GM12878 (cell line): Measurements from ENCODE around the gene SERPINH1. TPM values are rescaled to one million over a fixed set of nuclear protein-coding genes. Genes with fewer than 3 reads are reported as not detected.
A peak's percentile ranks its signal among the peaks of the same experiment; 100 is the strongest.

ENCODE experiments used
- ATAC-seq: fragments of 200-7000 bp; cut with Tn5 transposase; 3 replicates; pipeline ENCODE4 v1.9.1; 2020; ENCODE audit warnings: mild to moderate bottlenecking, moderate library complexity
- BruUV-seq: library from RNA; stranded (reverse); fragments of 400-500 nt; replicated peaks from 2 replicates; lab custom pipeline; 2021; lab: Mats Ljungman, UMichigan
- CTCF ChIA-PET: fragments of 300-600 bp; sonication (Branson Sonifier 250); formaldehyde crosslinking; extraction: SDS; loops from one replicate; lab custom pipeline; 2021; ENCODE audit warnings: inconsistent platforms; lab: Yijun Ruan, JAX
- POLR2A ChIA-PET: fragments of 350-600 bp; formaldehyde crosslinking; extraction: SDS; loops from one replicate; lab custom pipeline; 2021; ENCODE audit warnings: inconsistent platforms; lab: Charles Lee
- RAD21 ChIA-PET: fragments of 300-600 bp; sonication (Branson Sonifier 250); formaldehyde crosslinking; loops from one replicate; lab custom pipeline; 2023; ENCODE audit warnings: antibody characterized with exemption; ENCODE audit not compliant: unreplicated experiment; lab: Charles Lee
- SMC1A ChIA-PET: fragments of 300-600 bp; sonication (Branson Sonifier 250); formaldehyde crosslinking; loops from one replicate; lab custom pipeline; 2023; ENCODE audit not compliant: unreplicated experiment, uncharacterized antibody; lab: Charles Lee
- DNase-seq: peaks from one replicate; pipeline ENCODE4 v3.0.0-alpha.2; 2011; ENCODE audit warnings: low read depth, low spot score
- FAIRE-seq: peaks from 3 replicates; lab custom pipeline; 2011; peaks lifted over from hg19 to GRCh38; lab: Jason Lieb, UNC
- H2AFZ ChIP-seq: 2 replicates; pipeline ENCODE4 v1.6.0; 2011; ENCODE audit warnings: low read depth, low read length, control low read depth; ENCODE audit not compliant: control insufficient read depth
- H3K27ac ChIP-seq: 2 replicates; pipeline ENCODE4 v1.5.1; 2011; ENCODE audit warnings: control low read depth; ENCODE audit not compliant: control insufficient read depth, insufficient read depth
- H3K27me3 ChIP-seq, 2 experiments: replicated peaks in 1 of 2; 2 replicates each; pipeline versions ENCODE4 v1.6.0 to v1.6.1; 2011; ENCODE audit warnings: low read length in 1 of 2; ENCODE audit not compliant: control insufficient read depth in 2 of 2, insufficient read depth in 2 of 2
- H3K36me3 ChIP-seq, 2 experiments: 2 replicates each; pipeline ENCODE4 v1.5.1; 2011; ENCODE audit warnings: low read length in 1 of 2; ENCODE audit not compliant: control insufficient read depth in 2 of 2, insufficient read depth in 2 of 2
- H3K4me1 ChIP-seq: 2 replicates; pipeline ENCODE4 v1.6.1; 2011; ENCODE audit warnings: mild to moderate bottlenecking, low read length, moderate library complexity, mixed read lengths; ENCODE audit not compliant: control insufficient read depth, insufficient read depth
- H3K4me2 ChIP-seq: 2 replicates; pipeline ENCODE4 v1.6.0; 2011; ENCODE audit warnings: control low read depth; ENCODE audit not compliant: control insufficient read depth, insufficient read depth
- H3K4me3 ChIP-seq: fragments of 200-600 bp; sonication (generic); 2 replicates; pipeline ENCODE4 v1.5.1; 2016
- H3K79me2 ChIP-seq: 2 replicates; pipeline ENCODE4 v1.6.0; 2011; ENCODE audit warnings: low read length; ENCODE audit not compliant: control insufficient read depth, insufficient read depth
- H3K9ac ChIP-seq: 2 replicates; pipeline ENCODE4 v1.8.0; 2011; ENCODE audit warnings: low read length, control low read depth, mixed read lengths; ENCODE audit not compliant: control insufficient read depth, insufficient read depth
- H3K9me3 ChIP-seq: replicated peaks from 3 replicates; pipeline ENCODE4 v1.5.1; 2011; ENCODE audit warnings: mild to moderate bottlenecking, low read length; ENCODE audit not compliant: control insufficient read depth, insufficient read depth
- H4K20me1 ChIP-seq: 2 replicates; pipeline ENCODE4 v1.6.0; 2011; ENCODE audit not compliant: control insufficient read depth, insufficient read depth
- JUNB ChIP-seq: IDR thresholded peaks from 2 replicates; pipeline ENCODE4 v1.6.1; 2016; ENCODE audit warnings: antibody characterized with exemption, mild to moderate bottlenecking
- NFYA ChIP-seq: IDR thresholded peaks from 2 replicates; pipeline ENCODE4 v1.6.1; 2011; ENCODE audit warnings: low read depth, mild to moderate bottlenecking, low read length, improper control_type of control experiment, borderline replicate concordance
- SP1 ChIP-seq: IDR thresholded peaks from one replicate; pipeline ENCODE4 v1.6.1; 2011; ENCODE audit warnings: low read depth, low read length
- SPI1 ChIP-seq: IDR thresholded peaks from 2 replicates; pipeline ENCODE4 v1.6.1; 2011; ENCODE audit warnings: low read depth, mild to moderate bottlenecking, low read length, moderate library complexity, borderline replicate concordance; ENCODE audit not compliant: insufficient read depth
- TAF1 ChIP-seq: IDR thresholded peaks from 2 replicates; pipeline ENCODE4 v1.6.1; 2011; ENCODE audit warnings: mild to moderate bottlenecking, low read depth, low read length, borderline replicate concordance
- TARDBP ChIP-seq: IDR thresholded peaks from 2 replicates; pipeline ENCODE4 v1.6.1; 2016; ENCODE audit warnings: borderline replicate concordance
- WGBS: methylation state at CpG from one replicate; pipeline ENCODE4 v1.1.6; 2016; ENCODE audit warnings: low lambda C conversion rate; ENCODE audit not compliant: insufficient replicate concordance, insufficient coverage; ENCODE audit errors: missing lambda C conversion rate; 5-methylcytosine and 5-hydroxymethylcytosine counted together
- in situ Hi-C: fragments of 300-500 bp; cut with MboI; formaldehyde crosslinking; loops from 9 replicates; pipeline ENCODE4 v1.14.3; 2018; ENCODE audit warnings: mixed read lengths
- intact Hi-C: fragments of 100-400 bp; cut with micrococcal nuclease; formaldehyde crosslinking; loops from one replicate; pipeline ENCODE4 v1.14.2; 2022; ENCODE audit not compliant: unreplicated experiment
- polyA plus RNA-seq, 11 experiments: library from polyadenylated mRNA; depleted of rRNA in 4 of 11; unstranded in 6 of 11; stranded (reverse) in 5 of 11; fragments of >200 nt; fragmentation: Nextera tagmentation in 4 of 11; fragmentation: Illumina TruSeq in 1 of 11; extraction: Ambion mirVana in 4 of 11; extraction: Trizol in 1 of 11; gene quantifications; 1 replicate in 1 of 11; 2 replicates in 10 of 11; pipeline versions ENCODE4 v1.2.1 to v1.2.3, GENCODE V29; 2011 to 2016; ENCODE audit warnings: inconsistent platforms in 2 of 11, missing spikeins in 2 of 11, low read depth in 1 of 11
- total RNA-seq, 4 experiments: library from RNA; depleted of rRNA in 3 of 4; stranded (reverse); fragments of >200 nt in 3 of 4; fragmentation: Illumina TruSeq in 1 of 4; extraction: Trizol in 1 of 4; gene quantifications; 2 replicates each; pipeline versions ENCODE4 v1.2.1 to v1.2.3, GENCODE V29; 2013 to 2021

The SERPINH1 gene
- total and polyA plus RNA-seq, 10 of the 15 experiments (the other 5 are each of a cell fraction or from before 2014, with no cell fraction given), result 0.34 to 19.8 (median 13.7) TPM

- H3K36me3 ChIP-seq, result no peaks in the 10 kb centered on the region
- no peaks in the 10 kb centered on the region for H3K9me3 ChIP-seq
- no peak overlapping the region for H3K9ac ChIP-seq
- no peaks in the 10 kb centered on the region for H3K79me2 ChIP-seq
- intact Hi-C loops (no loop called here), in situ Hi-C loops (no loop called here)
- SMC1A ChIA-PET, result interaction anchor here (1.2 to 2.9 kb wide), 4 partner anchors 14 to 49 kb away, joined by 3 to 14 read pairs (median 6); no protein-coding TSS in a partner anchor
- no TSS peak for BruUV-seq
- POLR2A ChIA-PET, result interaction anchor here (0.7 to 2.1 kb wide), 2 partner anchors 9 to 10 kb away, joined by 3 to 7 read pairs; no protein-coding TSS in a partner anchor
- H3K27me3 ChIP-seq, result no peaks in the 10 kb centered on the region; a peak in 1 of 4 replicates
- peaks cover 36% of the 10 kb centered on the region for H3K4me1 ChIP-seq
- CTCF ChIA-PET, result interaction anchor here (0.8 to 15.9 kb wide), 8 partner anchors 7 to 76 kb away, joined by 3 to 288 read pairs (median 5); partner anchors contain the start of gene GDPD5
- DNase-seq, result no peak
- H3K27ac ChIP-seq, result no peak overlapping the region
- no peak for ATAC-seq
- no peak for TF ChIP-seq JUNB
- no peak for TF ChIP-seq TAF1
- TF ChIP-seq SPI1, result peak; percentile 18; the same call in 1 of the 2 replicates
- TF ChIP-seq SP1, result no peak
- TF ChIP-seq NFYA, result no peak
- TF ChIP-seq TARDBP, result no peak
- WGBS, result 83% methylated on average over 9 of the region's 9 CpGs
- H4K20me1 ChIP-seq, result no peaks in the 10 kb centered on the region
- H2AFZ ChIP-seq, result no peak overlapping the region
- FAIRE-seq, result no peak
- no peak overlapping the region for H3K4me3 ChIP-seq
- H3K4me2 ChIP-seq, result 0 out of 2 replicates have a peak overlapping the region, but pooled peaks have one; percentile 7
- RAD21 ChIA-PET, result interaction anchor here (0.6 to 1.8 kb wide), 4 partner anchors 11 to 307 kb away, joined by 3 to 7 read pairs (median 4); no protein-coding TSS in a partner anchor
These were observed 43.0 kb upstream of the SERPINH1 start for GRCh38 chr11:75518771-75519653.
